HG02973 (cell line): Measurements from ENCODE around the gene CNTNAP5.

Source experiments
- ATAC-seq: cut with Tn5 transposase; IDR thresholded peaks from one replicate; pipeline ENCODE4 v1.9.1; 2021; ENCODE audit warnings: moderate library complexity; ENCODE audit not compliant: unreplicated experiment

The CNTNAP5 gene

DNA sequence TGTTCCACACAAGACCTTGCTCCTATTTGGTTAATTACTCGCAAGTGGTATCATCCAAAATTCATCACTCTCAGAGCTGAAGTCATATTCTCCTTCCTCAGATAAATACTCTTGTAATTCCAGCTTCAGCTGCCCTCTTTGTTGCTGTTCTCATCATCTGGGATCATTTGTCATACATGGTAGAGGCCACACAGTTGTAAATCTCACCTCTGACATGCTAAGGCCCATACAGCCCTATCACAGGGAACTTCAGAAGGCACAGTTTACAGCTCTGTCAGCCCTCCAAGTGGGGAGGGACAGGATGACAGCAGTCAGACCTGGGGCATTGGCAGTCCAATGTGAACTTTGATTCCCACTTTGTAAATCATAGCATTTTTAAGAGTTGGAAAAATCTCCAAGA is 399.0 kb downstream of the CNTNAP5 start:
- no peak for ATAC-seq

DNA sequence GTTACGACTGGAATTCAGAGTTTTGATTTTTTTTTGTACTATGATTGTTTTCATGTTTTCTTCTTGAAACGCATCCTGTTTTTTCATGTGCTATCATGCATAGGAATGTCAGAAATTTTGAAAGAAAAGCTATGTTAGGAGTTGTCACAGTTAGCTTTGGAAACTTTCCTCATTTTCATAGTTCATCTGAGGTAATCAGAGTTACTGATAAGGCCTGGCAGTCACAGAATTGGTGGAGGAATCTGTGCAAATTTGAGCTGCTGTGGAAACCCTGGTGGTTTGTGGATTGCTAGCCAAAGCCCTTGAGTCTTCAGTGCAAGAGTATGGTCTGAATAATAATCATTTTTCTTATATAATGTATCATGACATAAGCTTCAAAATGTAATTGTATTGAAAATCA is 401.0 kb downstream of the CNTNAP5 start:
- ATAC-seq: no peak

DNA sequence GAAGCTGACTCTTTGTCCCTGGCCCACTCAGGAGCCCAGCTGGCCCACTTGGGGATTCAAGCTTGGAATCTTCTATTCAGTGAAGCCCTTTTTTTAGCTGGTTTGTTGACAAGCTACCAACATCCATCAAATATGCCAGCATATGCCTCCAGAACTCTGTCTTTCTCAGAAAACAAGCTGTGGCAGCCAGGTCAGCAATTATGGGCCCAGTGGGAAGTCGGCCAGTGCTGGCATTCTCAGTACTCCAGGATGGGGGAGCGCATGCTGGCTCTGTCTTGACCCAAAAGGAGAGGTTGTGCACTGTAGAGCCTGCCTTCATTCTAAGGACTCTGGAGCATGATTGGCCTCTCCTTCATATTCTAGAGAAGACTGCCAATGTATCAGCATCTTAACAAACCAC is 401.5 kb downstream of the CNTNAP5 start:
- no peak for ATAC-seq

DNA sequence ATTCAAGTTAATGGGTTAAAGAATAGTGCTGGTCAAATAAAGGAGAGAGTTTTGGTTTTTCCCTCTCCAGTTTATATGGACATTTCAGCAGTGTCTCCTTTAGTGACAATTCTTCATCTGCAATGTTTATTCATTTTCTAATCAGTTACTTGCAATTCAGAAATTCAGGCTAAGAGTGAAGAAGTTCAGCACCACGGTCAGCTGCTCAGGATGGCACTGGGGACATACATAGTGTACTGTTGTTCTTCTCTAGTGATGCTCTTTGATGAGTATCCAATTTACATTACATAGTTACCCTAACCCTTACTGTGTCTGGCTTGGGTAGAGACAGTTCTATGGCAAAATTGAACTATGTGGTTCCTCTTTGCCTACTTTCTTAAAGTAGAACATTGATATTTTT is 412.7 kb downstream of the CNTNAP5 start:
- no peak for ATAC-seq

DNA sequence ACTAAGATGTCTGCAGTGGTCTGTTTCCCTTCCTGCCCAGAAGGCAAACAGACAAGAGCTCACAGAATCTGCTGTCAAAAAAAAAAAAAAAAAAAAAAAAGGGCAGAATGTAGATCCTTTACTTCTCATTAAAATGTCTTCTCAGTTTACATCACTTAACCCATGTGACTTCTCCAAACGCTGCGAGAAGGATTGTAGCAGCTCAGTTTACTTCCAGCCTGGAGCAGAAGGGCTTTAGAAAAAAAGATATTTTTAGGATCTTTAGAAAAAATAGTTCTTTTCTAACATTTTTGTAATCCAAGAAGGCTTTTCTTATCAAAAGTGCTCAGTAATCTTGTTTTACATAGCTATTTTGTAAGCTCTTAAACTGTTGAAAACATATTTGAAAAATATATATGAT is 425.4 kb downstream of the CNTNAP5 start:
- no peak for ATAC-seq

DNA sequence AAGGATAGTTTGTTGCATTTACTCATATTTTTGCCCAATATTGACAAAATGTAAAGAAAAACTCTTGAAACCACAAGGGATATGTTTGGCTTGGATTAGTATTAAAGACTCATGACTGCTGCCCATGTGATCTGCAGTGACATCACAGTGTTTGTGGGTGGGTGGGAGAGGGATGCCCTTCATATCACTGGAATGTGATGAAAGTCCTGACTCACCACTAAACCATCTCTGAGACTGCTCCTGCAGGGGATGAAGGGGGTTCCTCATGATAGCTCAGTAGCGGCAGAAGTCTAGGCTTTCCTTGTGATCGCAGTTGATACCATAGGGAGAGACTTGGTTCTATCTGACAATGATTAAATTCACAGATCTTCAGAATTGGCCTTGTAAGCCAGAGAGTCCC is 451.2 kb downstream of the CNTNAP5 start:
- no peak for ATAC-seq

DNA sequence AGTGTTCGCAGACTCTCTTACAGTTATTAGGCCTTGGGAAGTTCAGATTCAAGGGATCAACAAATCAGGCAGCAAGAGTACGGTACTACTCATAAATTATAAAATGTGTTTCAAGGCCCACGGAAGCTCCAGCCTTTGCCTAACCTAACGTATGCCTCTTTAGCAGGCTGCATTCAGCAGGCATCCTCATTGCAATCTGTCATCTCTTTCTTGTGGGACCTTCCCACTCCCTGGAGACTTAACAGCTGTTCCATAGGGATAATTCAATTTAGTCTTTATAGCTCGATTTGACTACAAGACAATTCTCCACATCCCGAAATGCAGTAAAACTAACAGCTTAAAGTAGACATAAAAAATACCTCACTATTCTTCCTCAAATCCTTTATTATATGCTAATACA is 453.7 kb downstream of the CNTNAP5 start:
- ATAC-seq: no peak

DNA sequence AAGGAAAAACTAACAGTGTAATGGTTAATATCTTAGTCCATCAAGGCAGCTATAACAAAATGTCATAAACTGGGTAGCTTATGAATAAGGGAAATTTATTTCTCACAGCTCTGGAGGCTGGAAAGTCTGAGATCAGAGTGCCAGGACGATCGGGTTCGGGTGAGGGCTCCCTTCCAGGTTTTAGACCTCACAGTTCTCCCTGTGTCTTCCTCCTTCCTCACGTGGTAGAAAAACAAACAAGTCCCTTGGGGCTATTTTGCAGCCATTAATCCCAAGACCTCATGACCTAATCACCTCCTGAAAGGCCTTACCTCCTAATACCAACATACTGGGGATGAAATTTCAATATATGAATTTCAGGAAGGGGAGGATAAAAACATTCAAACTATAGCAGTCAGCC is 455.9 kb downstream of the CNTNAP5 start:
- ATAC-seq: no peak

DNA sequence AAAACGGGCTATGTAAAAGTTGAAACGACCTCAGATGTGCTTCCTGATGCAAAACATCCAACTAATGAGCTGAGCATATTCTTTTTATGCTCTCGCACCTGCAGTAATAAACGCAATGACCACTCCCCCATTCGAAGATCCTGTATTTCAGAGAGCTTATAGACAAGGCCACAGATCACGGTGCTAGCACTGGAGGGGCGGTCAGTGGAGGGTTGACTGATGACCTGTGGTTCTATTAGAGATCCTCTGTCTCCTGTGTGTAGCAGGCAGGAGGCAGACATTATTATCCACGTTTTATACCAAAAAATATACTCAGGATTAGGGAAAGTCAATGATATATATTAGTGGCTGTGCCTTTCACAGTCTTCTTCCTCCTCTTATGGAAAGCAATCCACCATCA is 457.0 kb downstream of the CNTNAP5 start:
- no peak for ATAC-seq

DNA sequence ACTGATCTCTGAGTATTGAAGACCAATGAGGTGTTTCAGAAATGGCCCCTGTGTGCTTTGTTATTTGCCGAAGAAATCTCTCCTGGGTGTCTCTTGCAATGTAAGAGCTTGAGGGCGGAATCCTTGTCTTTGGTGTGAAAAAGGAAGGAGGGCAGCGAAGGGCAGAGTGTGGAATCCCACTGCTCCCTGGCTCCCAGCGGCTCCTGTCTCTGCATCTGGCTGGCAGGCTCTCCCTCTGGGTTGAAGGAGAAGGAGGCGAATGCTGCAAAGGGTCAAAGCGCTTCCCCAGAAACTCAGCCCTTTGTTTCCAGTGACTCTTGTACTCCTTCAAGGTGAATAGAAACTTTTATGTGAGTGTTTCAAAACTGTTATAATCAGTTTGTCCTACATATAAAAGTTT is 457.5 kb downstream of the CNTNAP5 start:
- no peak for ATAC-seq

DNA sequence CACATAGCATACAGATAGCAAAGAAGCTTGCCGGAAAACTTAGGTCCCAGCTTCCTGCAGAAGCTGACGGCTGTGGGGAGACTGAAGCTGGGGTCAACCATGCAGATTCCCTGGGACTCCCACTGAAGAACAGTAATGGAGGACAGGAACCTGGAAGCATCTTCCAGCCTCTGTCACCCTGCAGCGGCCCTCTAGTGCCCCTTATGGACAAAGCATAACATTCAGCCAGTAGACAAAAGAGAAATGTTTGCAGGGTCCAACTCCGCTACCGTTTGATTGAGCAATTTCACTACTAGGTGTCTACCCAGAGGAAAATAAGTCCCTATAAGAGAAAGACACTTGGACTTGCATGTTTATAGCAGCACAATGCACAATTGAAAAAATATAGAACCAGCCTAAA is 460.6 kb downstream of the CNTNAP5 start:
- ATAC-seq: no peak

DNA sequence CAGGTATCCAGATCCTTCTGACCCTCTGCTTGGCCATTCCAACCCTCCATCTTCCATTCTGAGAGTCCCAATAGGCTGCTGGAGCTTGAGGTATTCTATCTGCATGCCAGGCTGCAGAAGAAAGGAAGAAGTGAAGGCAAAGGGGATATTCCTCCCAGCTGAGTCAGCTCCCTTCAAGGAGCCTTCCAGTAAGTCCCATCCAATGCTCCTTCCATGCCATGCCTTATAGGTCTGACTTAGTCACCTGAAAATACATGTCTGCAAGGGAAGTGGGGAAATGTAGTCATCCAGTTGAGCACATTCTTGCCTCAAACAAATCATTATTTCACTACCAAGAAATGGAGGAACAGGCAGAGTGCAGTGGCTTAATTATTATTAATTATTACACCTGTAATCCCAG is 464.6 kb downstream of the CNTNAP5 start:
- no peak for ATAC-seq

DNA sequence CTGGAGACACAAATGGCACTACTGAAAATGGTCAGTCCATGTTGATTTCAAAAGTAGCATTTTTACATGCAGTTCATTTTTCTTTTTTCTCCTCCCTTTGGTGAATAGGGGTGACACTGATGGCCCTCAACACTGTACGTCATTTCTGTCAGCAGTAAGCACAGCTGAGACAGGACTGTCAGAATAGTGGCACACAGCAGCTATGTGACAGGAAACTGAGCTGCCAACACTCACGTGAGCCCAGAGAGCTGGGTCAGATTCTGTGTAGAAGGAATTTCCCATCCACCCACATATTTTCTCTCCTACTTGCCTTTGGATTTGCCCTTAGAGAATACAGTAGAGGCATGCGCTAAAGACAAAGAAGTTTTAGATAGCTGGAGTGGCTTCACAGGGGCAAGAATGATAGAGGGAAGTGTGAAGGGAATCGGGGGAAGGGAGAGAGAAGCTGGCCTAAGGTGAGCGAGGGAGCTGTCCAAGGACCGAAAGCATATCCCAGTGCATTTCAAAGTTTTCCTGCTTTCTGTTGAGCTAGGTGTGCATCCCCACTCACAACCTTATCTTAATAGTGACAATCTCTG is 476.6 kb downstream of the CNTNAP5 start:
- ATAC-seq: no peak

DNA sequence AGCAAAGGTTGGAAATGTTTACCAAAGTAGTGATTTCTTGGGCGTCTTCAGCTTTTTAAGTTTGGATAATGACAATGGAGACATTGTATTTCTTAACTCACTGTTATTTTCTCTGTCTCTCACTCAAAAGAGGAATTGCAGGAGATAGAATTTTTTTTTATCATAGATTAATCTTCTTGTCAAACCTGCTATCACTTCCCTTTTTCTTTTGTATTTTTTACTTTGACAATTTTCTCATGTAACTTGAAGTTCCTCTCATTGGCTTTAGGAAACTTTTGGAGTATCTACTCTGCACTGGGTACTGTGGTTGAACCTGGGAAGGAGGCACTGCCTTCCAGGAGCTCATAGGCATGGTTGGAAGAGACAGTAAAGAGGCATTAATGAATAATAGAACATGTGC is 489.1 kb downstream of the CNTNAP5 start:
- ATAC-seq: no peak

DNA sequence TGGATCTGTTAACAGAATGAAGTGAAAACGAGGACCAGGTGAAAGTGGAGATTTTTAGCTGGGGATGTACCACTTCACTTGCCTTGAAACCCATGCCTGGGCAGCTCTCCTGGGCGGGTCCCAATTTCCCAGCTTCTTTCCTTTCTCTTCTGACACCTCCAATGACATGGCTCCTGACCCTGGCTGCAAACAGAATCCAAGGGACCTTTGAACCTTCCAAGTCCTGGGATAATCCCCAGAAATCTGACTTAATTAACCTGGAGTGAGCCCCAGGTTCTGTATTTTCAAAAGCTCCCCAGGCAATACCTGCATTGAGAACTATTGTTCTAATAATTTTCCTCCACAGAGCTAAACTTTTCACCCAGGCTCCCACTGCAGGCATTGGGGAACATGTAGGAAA is 495.9 kb downstream of the CNTNAP5 start:
- ATAC-seq: no peak

DNA sequence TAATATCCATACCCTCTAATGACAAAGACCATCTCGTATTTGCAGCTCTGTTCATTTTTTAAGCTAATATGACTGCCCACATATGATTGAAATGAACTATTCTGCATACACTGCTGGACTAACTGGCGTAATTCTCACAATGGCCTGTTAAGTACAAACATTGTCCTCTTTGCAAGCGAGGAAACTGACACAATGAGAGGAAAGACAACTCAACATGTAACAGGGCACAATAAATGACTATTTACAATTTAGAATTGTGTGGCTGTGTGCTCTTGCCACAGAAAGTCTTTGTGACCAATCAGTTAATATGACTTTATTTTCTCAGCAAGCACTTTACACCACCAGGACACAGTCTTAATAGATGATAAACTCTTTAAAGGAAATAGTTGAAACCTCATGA is 498.0 kb downstream of the CNTNAP5 start:
- ATAC-seq: no peak

DNA sequence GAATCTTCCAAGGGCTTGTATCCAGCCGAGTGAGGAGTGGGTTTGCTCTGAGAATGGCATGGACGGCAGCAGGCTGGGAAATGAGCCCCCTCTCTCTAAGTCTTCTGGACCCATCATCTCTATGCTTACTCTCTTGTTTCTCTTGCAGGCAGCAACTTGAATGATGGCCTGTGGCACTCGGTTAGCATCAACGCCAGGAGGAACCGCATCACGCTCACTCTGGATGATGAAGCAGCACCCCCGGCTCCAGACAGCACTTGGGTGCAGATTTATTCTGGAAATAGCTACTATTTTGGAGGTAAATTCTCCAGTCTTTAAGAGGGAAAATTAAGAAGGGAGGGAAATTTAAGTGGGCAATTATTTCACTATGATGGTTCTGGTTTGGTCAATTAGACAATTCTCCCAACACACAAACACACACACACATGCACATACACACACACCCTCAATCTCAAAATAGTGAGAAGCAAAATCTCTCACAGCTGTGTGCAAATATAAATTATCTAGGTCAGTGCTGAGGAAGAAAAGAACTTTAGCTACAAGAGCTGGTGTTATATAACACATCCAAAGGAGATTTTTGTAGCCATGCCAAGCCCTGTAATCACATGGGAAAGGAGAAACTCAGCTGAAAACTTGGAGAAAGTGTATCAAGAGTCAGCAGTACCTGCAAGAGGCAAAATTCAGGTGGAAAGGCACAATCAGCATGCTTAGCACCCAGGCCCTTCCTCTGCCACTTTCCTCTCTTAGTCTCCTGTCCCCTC is 499.2 kb downstream of the CNTNAP5 start:
- ATAC-seq: no peak

DNA sequence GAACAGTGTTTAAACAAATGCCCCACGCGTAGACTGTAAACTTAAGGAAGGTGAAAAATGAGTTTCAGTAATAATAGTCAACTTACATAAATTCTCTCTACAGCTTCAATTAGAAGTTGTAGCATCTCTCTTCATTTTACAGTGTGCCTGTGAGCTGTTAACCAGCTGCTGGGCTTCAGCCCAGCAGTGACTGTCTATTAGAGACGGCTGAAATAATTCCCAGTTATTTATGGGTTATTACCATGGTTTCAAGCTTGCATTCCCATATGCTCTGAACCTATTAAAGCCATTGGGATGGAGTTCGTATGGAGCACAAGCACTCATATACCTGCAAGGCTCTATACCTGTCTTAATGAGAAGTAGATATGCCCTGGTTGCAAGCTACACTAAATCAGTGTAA is 501.1 kb downstream of the CNTNAP5 start:
- ATAC-seq: no peak

DNA sequence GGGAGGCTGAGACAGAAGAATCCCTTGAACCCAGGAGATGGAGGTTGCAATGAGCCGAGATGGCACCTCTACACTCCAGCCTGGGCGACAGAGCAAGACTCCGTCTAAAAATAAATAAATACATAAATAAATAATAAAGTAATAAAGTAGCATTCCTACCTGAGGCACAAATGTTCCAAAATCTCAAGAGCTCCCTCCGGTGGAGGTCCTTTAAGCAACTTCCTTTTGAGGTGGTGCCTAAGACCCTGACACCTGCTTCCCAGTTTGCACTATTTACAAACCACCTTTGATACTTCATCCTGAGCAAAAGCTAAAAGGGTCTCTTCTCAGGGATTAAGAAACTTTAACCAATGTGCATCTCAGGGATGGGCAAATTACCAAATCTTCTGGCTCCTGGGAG is 505.1 kb downstream of the CNTNAP5 start:
- ATAC-seq: no peak

DNA sequence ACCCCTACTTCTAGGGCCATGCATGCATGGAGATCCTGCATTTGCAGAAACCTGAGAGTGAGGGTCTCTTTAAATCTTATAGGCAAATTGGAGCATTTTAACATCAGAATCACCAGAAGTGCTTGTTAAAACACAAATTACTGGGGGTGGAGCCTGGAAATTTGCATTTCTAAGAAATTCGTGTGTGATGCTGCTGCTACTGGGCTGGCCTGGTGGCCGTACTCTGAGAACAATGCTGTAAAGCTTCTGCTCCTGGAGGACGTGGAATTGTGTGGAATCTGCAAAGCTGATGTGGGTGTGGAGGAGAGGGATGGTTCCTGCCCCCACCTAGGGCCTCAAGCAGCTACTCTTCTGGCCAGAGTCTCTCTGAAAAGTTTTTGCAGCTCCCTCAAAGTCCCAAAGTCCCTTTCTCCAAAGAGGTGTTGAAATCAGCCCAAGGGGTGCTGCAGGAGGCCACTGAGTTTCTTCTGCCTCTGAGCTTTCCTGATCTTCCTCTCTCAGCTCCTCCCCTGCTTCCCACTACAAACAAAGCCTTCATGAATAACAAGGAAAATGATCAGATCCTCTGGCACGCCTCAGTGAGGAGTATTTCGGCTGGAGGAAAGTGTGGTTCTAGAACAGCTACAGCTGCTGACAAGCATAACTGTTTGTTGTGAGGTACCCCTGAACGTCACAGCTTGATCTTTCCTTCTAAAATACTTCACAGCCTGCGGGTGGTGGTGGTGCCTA is 508.3 kb downstream of the CNTNAP5 start:
- no peak for ATAC-seq

DNA sequence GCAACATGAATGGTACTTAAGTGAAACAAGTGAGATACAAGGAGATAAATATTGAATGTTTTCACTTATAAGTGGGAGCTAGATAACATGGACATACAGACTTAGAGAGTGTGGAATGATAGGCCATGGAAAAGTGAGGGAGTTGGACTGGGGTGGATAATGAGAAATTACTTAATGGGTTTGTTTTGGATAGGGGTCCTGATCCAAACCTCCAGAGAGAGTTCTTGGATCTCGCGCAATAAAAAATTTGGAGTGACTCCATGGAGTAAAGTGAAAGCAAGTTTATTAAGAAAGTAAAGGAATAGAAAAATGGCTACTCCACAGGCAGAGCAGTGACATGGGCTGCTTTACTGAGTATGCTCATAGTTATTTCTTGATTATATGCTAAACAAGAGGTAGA is 508.9 kb downstream of the CNTNAP5 start:
- no peak for ATAC-seq

DNA sequence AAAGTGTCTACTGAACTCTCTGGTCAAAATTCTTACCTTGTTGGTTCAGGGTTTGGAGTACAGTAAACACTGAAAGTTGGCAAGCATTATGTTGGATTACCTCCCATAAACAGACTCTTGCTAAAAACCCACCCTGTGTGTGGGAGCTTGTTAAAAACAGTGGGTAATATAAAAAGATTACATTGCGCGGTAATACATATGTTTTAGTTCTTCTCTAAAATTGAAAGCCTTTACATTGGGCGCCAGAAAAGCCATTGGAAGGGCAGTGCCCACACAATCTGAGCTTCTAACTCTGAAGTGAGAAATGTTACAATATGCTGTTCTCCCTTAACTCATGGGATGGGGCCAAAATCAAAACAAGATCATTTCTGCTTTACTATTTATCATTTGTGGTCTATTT is 510.7 kb downstream of the CNTNAP5 start:
- no peak for ATAC-seq
